HUDEP-2 (cell line): ENCODE data around the gene NARF.
"Not testable (repeated sequence)": the region's sequence is repeated elsewhere in the genome, so short reads cannot be mapped to it uniquely, and the experiment has no call there.

ENCODE experiments used
- DNase-seq, 76 experiments: peaks; one replicate each; lab custom pipeline; 2025; ENCODE audit not compliant: unreplicated experiment in 76 of 76; lab: John Stamatoyannopoulos, UW

The NARF gene

GRCh38 chr17:82528484-82529265 is 70.1 kb downstream of the NARF start:
- peak in 43 of 76 experiments; percentile 3 to 63 (median 32) for DNase-seq

- DNase-seq, result no peak
Measured at GRCh38 chr17:82529914-82530300, 71.4 kb downstream of the NARF start.

- no peak for DNase-seq
Measured at GRCh38 chr17:82531431-82531881, 72.9 kb downstream of the NARF start.

DNA sequence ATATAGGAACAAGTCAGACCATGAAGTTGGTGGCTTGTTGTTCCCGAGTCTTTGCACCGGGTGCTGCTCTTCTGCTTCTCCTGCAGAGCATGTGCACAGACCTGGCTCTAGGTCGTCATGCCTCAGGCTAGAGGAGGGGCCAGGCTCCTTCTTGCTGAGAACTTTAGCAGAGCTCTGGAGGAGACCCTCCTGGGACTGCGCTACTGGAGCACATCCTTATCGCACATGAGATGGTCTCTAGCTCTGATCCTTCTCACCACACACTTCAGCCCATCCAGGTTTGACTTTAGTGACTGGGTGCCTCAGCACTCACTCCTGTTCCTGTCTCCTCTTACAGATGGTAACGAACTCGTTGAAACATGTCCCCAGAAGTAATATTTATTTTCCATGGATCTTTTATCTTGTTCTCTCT is 75.9 kb downstream of the NARF start:
- no peak for DNase-seq

DNA sequence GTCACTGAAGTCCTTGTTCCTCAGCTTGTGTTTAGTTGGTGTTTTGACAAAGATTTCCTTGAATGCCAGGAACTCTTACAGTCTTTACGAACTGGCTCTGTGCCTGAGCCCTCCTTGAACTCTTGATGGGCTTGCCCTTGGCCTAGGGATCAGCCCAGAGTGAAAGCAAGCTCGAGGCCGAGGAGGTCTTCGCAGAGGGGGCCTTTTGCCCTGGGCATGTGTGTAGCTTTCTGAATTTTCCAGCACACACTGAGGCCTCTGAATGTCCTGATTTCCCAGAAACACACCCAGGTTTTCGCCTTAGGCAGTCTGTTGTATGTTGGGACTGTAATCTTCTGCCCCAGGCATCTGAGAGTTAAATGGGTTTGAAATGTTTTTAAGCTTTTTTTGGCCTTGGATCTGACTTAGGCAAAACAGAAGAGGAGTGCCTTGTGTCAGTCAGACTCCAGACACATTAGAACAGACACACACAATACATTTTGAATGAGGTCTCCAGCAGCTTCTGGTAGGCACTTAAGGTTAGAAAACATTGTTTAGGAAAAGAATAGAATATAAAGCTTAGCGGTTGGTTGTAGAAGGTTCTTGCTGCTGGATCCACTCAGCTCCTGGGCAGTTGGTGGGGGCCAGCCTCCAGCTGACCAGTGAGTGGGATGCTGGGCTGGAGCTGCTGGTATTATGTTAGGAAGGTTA is 78.1 kb downstream of the NARF start:
- DNase-seq, result no peak

DNA sequence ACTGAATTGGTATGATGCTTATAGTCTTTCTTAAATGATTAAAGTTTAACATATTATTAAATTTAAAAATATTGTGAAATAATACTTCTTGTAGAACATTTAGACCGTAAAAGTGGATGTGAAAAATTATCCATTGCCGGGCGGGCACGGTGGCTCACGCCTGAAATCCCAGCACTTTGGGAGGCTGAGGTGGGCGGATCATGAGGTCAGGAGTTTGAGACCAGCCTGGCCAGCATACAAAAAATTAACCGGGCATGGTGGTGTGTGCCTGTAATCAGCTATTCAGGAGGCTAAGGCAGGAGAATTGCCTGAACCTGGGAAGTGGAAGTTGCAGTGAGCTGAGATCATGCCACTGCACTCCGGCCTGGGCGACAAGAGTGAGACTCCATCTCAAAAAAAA is 78.7 kb downstream of the NARF start:
- not testable (repeated sequence) for DNase-seq

- DNase-seq, result not testable (repeated sequence)
Measured at GRCh38 chr17:82539076-82539475, 80.5 kb downstream of the NARF start.
